ENCODE data around the gene SPOCK1. TPM values are rescaled to one million over a fixed set of nuclear protein-coding genes. Genes with fewer than 3 reads are reported as not detected.
"Not testable (repeated sequence)": the region's sequence is repeated elsewhere in the genome, so short reads cannot be mapped to it uniquely, and the experiment has no call there.

The SPOCK1 gene
- total and polyA plus RNA-seq, 7 experiments from 2014 or later = 2.8 TPM; not detected in 6

DNA sequence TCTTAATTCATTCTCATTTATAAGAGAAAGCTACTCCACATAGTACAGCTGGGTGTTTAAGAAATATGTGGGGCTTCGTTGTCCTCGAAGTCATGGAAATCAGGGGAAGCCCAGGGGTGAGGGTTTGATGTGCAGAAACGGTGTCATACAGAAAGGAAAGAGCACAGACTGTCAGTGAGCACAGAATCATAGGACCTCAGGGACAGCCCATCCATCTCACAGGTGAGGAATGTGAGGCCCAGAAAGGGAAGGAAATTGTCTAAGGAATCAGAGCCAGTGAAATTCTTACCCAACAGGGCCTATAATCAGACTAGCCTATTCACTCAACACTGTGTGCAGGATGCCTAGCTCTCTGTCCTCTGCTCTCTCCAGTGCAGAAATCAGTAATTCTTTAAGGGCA lies 535.6 kb downstream of the SPOCK1 start:
- no peaks in the 10 kb centered on the region for H3K36me3 ChIP-seq (ENCODE audit: control insufficient read depth in 2 of 3, insufficient read depth in 3 of 3, low read length in 3 of 3)
- H3K4me1 ChIP-seq (ENCODE audit: control insufficient read depth in 2 of 2, insufficient read depth in 2 of 2, low read length in 2 of 2) = no peaks in the 10 kb centered on the region
- Mint-ChIP-seq H3K27ac (no peak overlapping the region), H3K4me1 (no peaks in the 10 kb centered on the region), H3K27me3 (no peaks in the 10 kb centered on the region), H3K36me3 (no peaks in the 10 kb centered on the region), H3K4me3 (no peak overlapping the region), H3K9me3 (peaks cover 0 to 20% (median 4%) of the 10 kb centered on the region in 11 donors)
- CTCF ChIA-PET = no interaction called here
- no peak overlapping the region for H3K27ac ChIP-seq (ENCODE audit: low read depth, low read length)
- POLR2A ChIA-PET = no interaction called here
- no peak for ATAC-seq
- no peak overlapping the region for H3K4me3 ChIP-seq (ENCODE audit: low read length)
- no peaks in the 10 kb centered on the region for H3K9me3 ChIP-seq (ENCODE audit: control insufficient read depth in 2 of 3, low read length in 3 of 3)
- intact Hi-C loops (cut with micrococcal nuclease) = no loop called here
- H3K27me3 ChIP-seq (ENCODE audit: control insufficient read depth in 2 of 2, insufficient read depth in 2 of 2, low read length in 2 of 2) = no peaks in the 10 kb centered on the region
- DNase-seq = no peak

DNA sequence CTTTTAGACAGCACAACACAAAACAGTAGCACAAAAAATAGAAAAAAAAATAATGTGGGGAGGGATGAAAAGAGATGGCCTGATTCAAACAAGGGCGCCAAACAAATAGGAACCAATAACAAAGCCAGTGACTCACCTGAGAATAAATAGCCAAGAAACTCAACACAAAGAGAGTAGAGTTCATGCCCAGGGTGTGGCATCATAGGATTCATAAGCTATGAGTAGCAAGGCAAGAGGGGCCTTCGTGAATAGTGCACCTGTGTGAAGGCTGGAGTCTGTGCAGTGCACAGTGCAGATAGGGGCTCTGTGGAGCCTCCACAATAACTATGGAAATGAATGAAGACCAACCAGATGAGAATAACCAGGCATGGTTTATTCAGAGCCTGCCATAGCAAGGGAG lies 541.7 kb downstream of the SPOCK1 start:
- Histone ChIP-seq H3K27me3 (ENCODE audit: control insufficient read depth in 2 of 2, insufficient read depth in 2 of 2, low read length in 2 of 2) (no peaks in the 10 kb centered on the region), H3K36me3 (ENCODE audit: control insufficient read depth in 2 of 3, insufficient read depth in 3 of 3, low read length in 3 of 3) (no peaks in the 10 kb centered on the region), H3K4me1 (ENCODE audit: control insufficient read depth in 2 of 2, insufficient read depth in 2 of 2, low read length in 2 of 2) (no peaks in the 10 kb centered on the region), H3K4me3 (ENCODE audit: low read length) (no peak overlapping the region), H3K27ac (ENCODE audit: low read depth, low read length) (no peak overlapping the region), H3K9me3 (ENCODE audit: control insufficient read depth in 2 of 3, low read length in 3 of 3) (no peaks in the 10 kb centered on the region)
- no peak overlapping the region for H3K4me3 Mint-ChIP-seq
- H3K27me3 Mint-ChIP-seq = no peaks in the 10 kb centered on the region
- ATAC-seq (no peak), DNase-seq (no peak)
- H3K4me1 Mint-ChIP-seq = no peaks in the 10 kb centered on the region
- no peaks in the 10 kb centered on the region for H3K36me3 Mint-ChIP-seq
- CTCF ChIA-PET = no interaction called here
- intact Hi-C loops (cut with micrococcal nuclease) = no loop called here
- H3K9me3 Mint-ChIP-seq = peaks cover 4 to 30% (median 7%) of the 10 kb centered on the region in 11 donors
- no peak overlapping the region for H3K27ac Mint-ChIP-seq
- POLR2A ChIA-PET = no interaction called here

DNA sequence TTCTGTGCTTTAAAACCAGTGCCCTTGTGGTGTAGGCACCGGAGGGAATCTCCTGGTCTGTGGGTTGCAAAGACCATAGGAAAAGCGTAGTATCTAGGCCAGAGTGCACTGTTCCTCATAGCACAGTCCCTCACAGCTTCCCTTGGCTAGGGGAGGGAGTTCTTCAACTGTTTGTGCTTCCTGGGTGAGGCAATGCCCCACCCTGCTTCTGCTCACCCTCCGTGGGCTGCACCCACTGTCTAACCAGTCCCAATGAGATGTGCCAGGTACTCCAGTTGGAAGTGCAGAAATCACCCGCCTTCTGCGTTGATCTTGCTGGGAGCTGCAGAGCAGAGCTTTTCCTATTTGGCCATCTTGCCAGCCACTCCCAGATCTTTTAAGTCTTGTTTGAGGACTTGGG lies 545.0 kb downstream of the SPOCK1 start:
- H3K27ac Mint-ChIP-seq; ATAC-seq; H3K4me1 ChIP-seq (ENCODE audit: control insufficient read depth in 2 of 2, insufficient read depth in 2 of 2, low read length in 2 of 2); H3K4me3 Mint-ChIP-seq; H3K27me3 ChIP-seq (ENCODE audit: control insufficient read depth in 2 of 2, insufficient read depth in 2 of 2, low read length in 2 of 2); H3K27me3 Mint-ChIP-seq; H3K27ac ChIP-seq (ENCODE audit: low read depth, low read length); POLR2A ChIA-PET; H3K36me3 Mint-ChIP-seq; CTCF ChIA-PET; intact Hi-C loops (cut with micrococcal nuclease); H3K9me3 ChIP-seq (ENCODE audit: control insufficient read depth in 2 of 3, low read length in 3 of 3); DNase-seq; H3K36me3 ChIP-seq (ENCODE audit: control insufficient read depth in 2 of 3, insufficient read depth in 3 of 3, low read length in 3 of 3); H3K4me1 Mint-ChIP-seq; H3K4me3 ChIP-seq (ENCODE audit: low read length): not testable (repeated sequence)
- peaks cover 5 to 30% (median 15%) of the 10 kb centered on the region in 11 donors for H3K9me3 Mint-ChIP-seq

DNA sequence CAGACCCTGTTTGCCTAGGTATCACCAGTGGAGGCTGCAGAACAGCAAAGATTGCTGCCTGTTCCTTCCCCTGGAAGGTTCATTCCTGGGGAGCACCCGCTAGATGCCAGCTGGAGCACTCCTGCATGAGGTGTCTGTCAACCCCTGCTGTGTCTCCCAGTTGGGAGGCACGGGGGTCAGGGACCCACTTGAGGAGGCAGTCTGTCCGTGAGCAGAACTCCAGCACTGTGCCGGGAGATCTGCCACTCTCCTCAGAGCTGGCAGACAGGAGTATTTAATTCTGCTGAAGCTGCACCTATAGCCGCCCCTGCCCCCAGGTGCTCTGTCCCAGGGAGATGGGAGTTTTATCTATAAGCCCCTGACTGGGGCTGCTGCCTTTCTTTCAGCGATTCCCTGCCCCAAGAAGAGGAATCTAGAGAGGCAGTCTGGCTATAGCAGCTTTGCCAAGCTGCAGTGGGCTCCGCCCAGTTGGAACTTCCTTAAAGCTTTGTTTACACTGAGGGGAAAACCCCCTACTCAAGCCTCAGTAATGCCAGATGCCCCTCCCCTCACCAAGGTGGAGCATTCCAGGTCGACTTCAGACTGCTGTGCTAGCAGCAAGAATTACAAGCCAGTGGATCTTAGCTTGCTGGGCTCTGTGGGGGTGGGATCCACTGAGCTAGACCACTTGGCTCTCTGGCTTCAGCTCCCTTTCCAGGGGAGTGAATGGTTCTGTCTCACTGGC lies 545.6 kb downstream of the SPOCK1 start:
- not testable (repeated sequence) for H3K27me3 Mint-ChIP-seq; H3K27me3 ChIP-seq (ENCODE audit: control insufficient read depth in 2 of 2, insufficient read depth in 2 of 2, low read length in 2 of 2)

DNA sequence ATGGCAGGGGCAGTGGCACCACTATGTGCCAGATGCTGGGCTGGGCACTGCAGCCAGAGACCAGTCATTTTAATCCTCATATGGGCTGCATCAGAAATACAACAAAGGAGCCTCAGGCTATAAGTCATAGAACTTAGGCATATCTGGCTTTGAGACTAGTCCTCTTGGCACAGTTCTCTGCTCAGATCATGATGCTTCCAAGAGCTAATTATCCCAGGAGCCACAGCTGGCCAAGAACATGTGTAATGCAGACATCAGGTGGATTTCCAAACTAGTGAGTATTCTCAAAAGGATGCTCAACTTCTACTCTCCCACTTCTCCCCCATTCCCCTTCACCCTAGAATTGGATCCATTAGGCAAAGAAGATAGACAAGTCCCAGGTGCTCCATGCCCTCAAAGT lies 571.6 kb downstream of the SPOCK1 start:
- Histone ChIP-seq H3K36me3 (ENCODE audit: control insufficient read depth in 2 of 3, insufficient read depth in 3 of 3, low read length in 3 of 3) (no peaks in the 10 kb centered on the region), H3K27me3 (ENCODE audit: control insufficient read depth in 2 of 2, insufficient read depth in 2 of 2, low read length in 2 of 2) (no peaks in the 10 kb centered on the region), H3K27ac (ENCODE audit: low read depth, low read length) (no peak overlapping the region), H3K4me1 (ENCODE audit: control insufficient read depth in 2 of 2, insufficient read depth in 2 of 2, low read length in 2 of 2) (no peaks in the 10 kb centered on the region), H3K4me3 (ENCODE audit: low read length) (no peak overlapping the region), H3K9me3 (ENCODE audit: control insufficient read depth in 2 of 3, low read length in 3 of 3) (no peaks in the 10 kb centered on the region)
- no peak for DNase-seq
- no peaks in the 10 kb centered on the region for H3K4me1 Mint-ChIP-seq
- CTCF ChIA-PET = no interaction called here
- H3K27me3 Mint-ChIP-seq = peaks cover 0 to 8% (median 0%) of the 10 kb centered on the region in 5 donors
- POLR2A ChIA-PET = no interaction called here
- no peak overlapping the region for H3K27ac Mint-ChIP-seq
- no peak overlapping the region for H3K4me3 Mint-ChIP-seq
- ATAC-seq = no peak
- H3K36me3 Mint-ChIP-seq = peaks cover 0 to 4% (median 0%) of the 10 kb centered on the region in 5 donors
- intact Hi-C loops (cut with micrococcal nuclease) = no loop called here
- H3K9me3 Mint-ChIP-seq = peaks cover 5 to 29% (median 19%) of the 10 kb centered on the region in 11 donors

More for the DNA sequence above, 545.6 kb downstream of the SPOCK1 start:
- DNase-seq; H3K27ac Mint-ChIP-seq; H3K36me3 ChIP-seq (ENCODE audit: control insufficient read depth in 2 of 3, insufficient read depth in 3 of 3, low read length in 3 of 3); H3K36me3 Mint-ChIP-seq; intact Hi-C loops (cut with micrococcal nuclease); H3K4me1 Mint-ChIP-seq; H3K4me3 Mint-ChIP-seq; H3K27ac ChIP-seq (ENCODE audit: low read depth, low read length); CTCF ChIA-PET; POLR2A ChIA-PET; H3K4me3 ChIP-seq (ENCODE audit: low read length); H3K9me3 ChIP-seq (ENCODE audit: control insufficient read depth in 2 of 3, low read length in 3 of 3); H3K4me1 ChIP-seq (ENCODE audit: control insufficient read depth in 2 of 2, insufficient read depth in 2 of 2, low read length in 2 of 2); ATAC-seq: not testable (repeated sequence)
- peaks cover 5 to 34% (median 18%) of the 10 kb centered on the region in 11 donors for H3K9me3 Mint-ChIP-seq

DNA sequence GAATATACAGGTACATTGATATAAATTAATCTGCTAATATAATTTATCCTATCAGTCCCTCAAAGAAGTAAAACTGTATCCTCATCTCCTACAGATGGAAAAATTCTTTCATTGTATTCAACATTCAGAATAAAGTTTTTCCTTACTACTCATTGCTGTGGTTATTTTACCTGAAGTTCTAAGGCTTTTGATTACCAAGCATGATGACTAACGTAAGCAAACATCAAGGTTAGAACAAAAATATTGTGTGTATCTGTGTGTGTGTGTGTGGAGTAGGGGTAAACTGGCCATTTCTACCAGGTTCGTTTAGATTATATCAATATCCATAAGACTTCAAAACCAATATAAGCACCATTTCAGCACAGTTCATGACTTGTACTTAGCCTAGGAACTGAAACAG lies 573.1 kb downstream of the SPOCK1 start:
- H3K36me3 Mint-ChIP-seq = peaks cover 0 to 4% (median 0%) of the 10 kb centered on the region in 5 donors
- no peak overlapping the region for H3K4me3 ChIP-seq (ENCODE audit: low read length)
- DNase-seq (no peak), ATAC-seq (no peak)
- no peak overlapping the region for H3K4me3 Mint-ChIP-seq
- no peaks in the 10 kb centered on the region for H3K9me3 ChIP-seq (ENCODE audit: control insufficient read depth in 2 of 3, low read length in 3 of 3)
- H3K36me3 ChIP-seq (ENCODE audit: control insufficient read depth in 2 of 3, insufficient read depth in 3 of 3, low read length in 3 of 3) = no peaks in the 10 kb centered on the region
- no peaks in the 10 kb centered on the region for H3K4me1 Mint-ChIP-seq
- H3K4me1 ChIP-seq (ENCODE audit: control insufficient read depth in 2 of 2, insufficient read depth in 2 of 2, low read length in 2 of 2) = no peaks in the 10 kb centered on the region
- H3K27ac Mint-ChIP-seq = no peak overlapping the region
- H3K27me3 ChIP-seq (ENCODE audit: control insufficient read depth in 2 of 2, insufficient read depth in 2 of 2, low read length in 2 of 2) = no peaks in the 10 kb centered on the region
- CTCF ChIA-PET = no interaction called here
- peaks cover 0 to 25% (median 16%) of the 10 kb centered on the region in 11 donors for H3K9me3 Mint-ChIP-seq
- POLR2A ChIA-PET = no interaction called here
- intact Hi-C loops (cut with micrococcal nuclease) = no loop called here
- peaks cover 0 to 5% (median 0%) of the 10 kb centered on the region in 5 donors for H3K27me3 Mint-ChIP-seq
- H3K27ac ChIP-seq (ENCODE audit: low read depth, low read length) = no peak overlapping the region

Measured in naive thymus-derived CD4-positive, alpha-beta T cell (primary cell).